Measurements from ENCODE around the gene MBNL2. TPM values are rescaled to one million over a fixed set of nuclear protein-coding genes. Genes with fewer than 3 reads are reported as not detected.

Gene MBNL2
- total RNA-seq, 1 experiment from 2014 or later = 0.17 TPM

GRCh38 chr13:97371486-97372109 is 149.5 kb downstream of the MBNL2 start:
- Histone ChIP-seq H3K56ac (ENCODE audit: insufficient read length, low read depth, low read length) (no peak overlapping the region), H3K9me3 (ENCODE audit: control insufficient read depth, low read depth, low read length) (no peaks in the 10 kb centered on the region), H2BK20ac (ENCODE audit: low read depth, low read length, poor library complexity, severe bottlenecking) (no peak overlapping the region), H4K91ac (ENCODE audit: insufficient read length, low read depth, low read length) (no peak overlapping the region), H2BK12ac (ENCODE audit: insufficient read length, low read depth, low read length) (no peak overlapping the region), H3K9ac (ENCODE audit: extremely low read depth, insufficient read length, low read length) (no peak overlapping the region), H3K4me1 (ENCODE audit: insufficient read depth, low read length) (no peaks in the 10 kb centered on the region), H3K27me3 (ENCODE audit: insufficient read depth, low read length) (no peaks in the 10 kb centered on the region), H3K18ac (ENCODE audit: insufficient read length, low read depth, low read length) (no peak overlapping the region), H2BK5ac (ENCODE audit: insufficient read length, low read length) (no peak overlapping the region), H3K27ac (ENCODE audit: insufficient read length, low read depth, low read length) (no peak overlapping the region), H2BK120ac (ENCODE audit: low read depth, low read length, poor library complexity, severe bottlenecking) (no peak overlapping the region), H4K5ac (ENCODE audit: insufficient read length, low read depth, low read length) (no peak overlapping the region), H2AK5ac (ENCODE audit: insufficient read length, low read length) (no peak overlapping the region), H3T11ph (ENCODE audit: low read length) (no peak overlapping the region), H2BK15ac (ENCODE audit: low read depth, low read length) (no peak overlapping the region), H3K23ac (ENCODE audit: insufficient read length, low read depth, low read length) (no peak overlapping the region), H3K79me1 (ENCODE audit: insufficient read depth, low read depth, low read length, poor library complexity, severe bottlenecking) (no peaks in the 10 kb centered on the region), H3K14ac (ENCODE audit: insufficient read depth, low read length) (no peak overlapping the region), H2AFZ (ENCODE audit: low read length) (no peak overlapping the region), H3K23me2 (ENCODE audit: insufficient read length, low read depth, low read length, poor library complexity, severe bottlenecking) (no peaks in the 10 kb centered on the region), H3K4ac (ENCODE audit: low read depth, low read length) (no peak overlapping the region), H3K79me2 (ENCODE audit: insufficient read depth, low read length) (no peaks in the 10 kb centered on the region), H4K8ac (replicated peaks; ENCODE audit: insufficient read length, low read depth, low read length) (no peak overlapping the region), H3K4me2 (ENCODE audit: insufficient read depth, insufficient read length, low read length) (no peak overlapping the region), H4K20me1 (ENCODE audit: control insufficient read depth, insufficient read depth, insufficient read length) (no peaks in the 10 kb centered on the region)
- H3K4me3 Mint-ChIP-seq = no peak overlapping the region
- no CpG with 5 or more reads among the region's 7 CpGs for WGBS (ENCODE audit: extremely low coverage, insufficient read length, low lambda C conversion rate)
- H3K9me3 Mint-ChIP-seq = no peaks in the 10 kb centered on the region
- H3K36me3 Mint-ChIP-seq (ENCODE audit: insufficient read depth in 1 of 3, low read depth in 3 of 3) = no peaks in the 10 kb centered on the region
- no peak for TF ChIP-seq CTCF (conservative IDR thresholded peaks at IDR 0.05)
- peaks cover 6 to 11% of the 10 kb centered on the region in 2 experiments for H3K4me1 Mint-ChIP-seq
- no peak for DNase-seq
- H3K27me3 Mint-ChIP-seq (ENCODE audit: low read depth) = peaks cover 4% of the 10 kb centered on the region
- H3K27ac Mint-ChIP-seq = no peak overlapping the region

Data from H9 (cell line).